Measurements from ENCODE around the gene LYZL1. TPM values are rescaled to one million over a fixed set of nuclear protein-coding genes. Genes with fewer than 3 reads are reported as not detected.

The LYZL1 gene
- total and polyA plus RNA-seq, 2 donors (not counting 1 experiment from before 2014, with no cell fraction given) = not detected

- peaks cover 3% of the 10 kb centered on the region for H3K27me3 ChIP-seq (ENCODE audit: control insufficient read depth, insufficient read depth, low read length)
Measured at GRCh38 chr10:29326299-29326698, 37.4 kb downstream of the LYZL1 start.

DNA sequence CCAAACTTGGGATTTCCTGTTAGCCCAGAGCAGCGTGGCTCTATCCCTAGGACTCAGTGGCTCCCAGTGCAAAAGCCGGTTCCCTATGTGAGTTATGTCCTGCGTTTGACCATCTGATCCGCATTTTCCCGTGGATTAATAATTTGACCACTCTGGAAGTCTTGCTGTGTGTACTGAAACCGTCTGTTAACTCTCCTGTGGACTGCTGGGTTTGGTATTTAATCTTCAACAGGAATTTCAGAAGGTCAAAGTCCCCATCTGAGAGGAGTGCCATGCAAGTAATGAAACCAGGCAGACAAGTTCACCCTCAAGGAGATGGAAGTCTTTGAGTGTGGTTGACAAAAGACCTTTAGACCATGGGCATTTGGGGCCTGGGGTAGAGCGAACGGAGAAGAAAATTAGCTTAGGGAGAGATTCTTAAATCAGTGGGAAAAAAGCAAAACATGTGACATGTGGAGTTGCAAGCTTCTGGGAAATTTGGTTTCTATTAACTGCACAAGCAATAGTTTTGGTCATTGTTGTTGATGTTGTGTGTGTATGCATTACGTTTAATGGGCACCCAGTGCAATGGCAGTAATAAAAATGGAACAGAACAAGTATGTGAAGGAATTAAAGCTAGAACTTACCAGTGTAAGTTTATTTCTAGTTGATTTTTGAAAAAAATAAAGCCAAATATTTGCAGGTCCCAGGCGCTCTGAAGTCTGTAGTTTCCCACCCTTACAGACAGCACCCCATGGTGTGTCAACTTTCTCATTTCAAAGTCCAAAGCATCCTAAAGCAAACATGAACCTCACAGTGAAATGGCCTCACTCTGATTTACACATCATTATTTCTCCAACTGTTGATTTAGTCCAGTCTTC is 38.2 kb downstream of the LYZL1 start:
- Histone ChIP-seq H3K4me1 (ENCODE audit: control insufficient read depth, extremely low read depth, insufficient read depth, low read length) (no peaks in the 10 kb centered on the region), H3K4me2 (ENCODE audit: extremely low read depth, insufficient read depth, low read length) (no peak overlapping the region), H3K9me3 (ENCODE audit: control insufficient read depth, insufficient read depth, low read depth, low read length) (no peaks in the 10 kb centered on the region), H3K4me3 (replicated peaks in 1 of 4; ENCODE audit: control extremely low read depth in 1 of 4, insufficient read depth in 1 of 4, low read depth in 3 of 4, low read length in 4 of 4) (no peak overlapping the region), H3K27me3 (ENCODE audit: control insufficient read depth, insufficient read depth, low read length) (peaks cover 3% of the 10 kb centered on the region), H2AFZ (ENCODE audit: low read length) (no peak overlapping the region), H4K20me1 (ENCODE audit: control insufficient read depth, extremely low read depth, insufficient read depth, low read length) (no peaks in the 10 kb centered on the region), H3K27ac (ENCODE audit: insufficient read depth, low read length) (no peak overlapping the region), H3K79me2 (ENCODE audit: control insufficient read depth, insufficient read depth, low read length) (no peaks in the 10 kb centered on the region), H3K36me3 (ENCODE audit: control insufficient read depth, insufficient read depth, low read length) (no peaks in the 10 kb centered on the region), H3K9ac (ENCODE audit: insufficient read depth, low read length) (no peak overlapping the region)
- TF ChIP-seq, protein P1, sequence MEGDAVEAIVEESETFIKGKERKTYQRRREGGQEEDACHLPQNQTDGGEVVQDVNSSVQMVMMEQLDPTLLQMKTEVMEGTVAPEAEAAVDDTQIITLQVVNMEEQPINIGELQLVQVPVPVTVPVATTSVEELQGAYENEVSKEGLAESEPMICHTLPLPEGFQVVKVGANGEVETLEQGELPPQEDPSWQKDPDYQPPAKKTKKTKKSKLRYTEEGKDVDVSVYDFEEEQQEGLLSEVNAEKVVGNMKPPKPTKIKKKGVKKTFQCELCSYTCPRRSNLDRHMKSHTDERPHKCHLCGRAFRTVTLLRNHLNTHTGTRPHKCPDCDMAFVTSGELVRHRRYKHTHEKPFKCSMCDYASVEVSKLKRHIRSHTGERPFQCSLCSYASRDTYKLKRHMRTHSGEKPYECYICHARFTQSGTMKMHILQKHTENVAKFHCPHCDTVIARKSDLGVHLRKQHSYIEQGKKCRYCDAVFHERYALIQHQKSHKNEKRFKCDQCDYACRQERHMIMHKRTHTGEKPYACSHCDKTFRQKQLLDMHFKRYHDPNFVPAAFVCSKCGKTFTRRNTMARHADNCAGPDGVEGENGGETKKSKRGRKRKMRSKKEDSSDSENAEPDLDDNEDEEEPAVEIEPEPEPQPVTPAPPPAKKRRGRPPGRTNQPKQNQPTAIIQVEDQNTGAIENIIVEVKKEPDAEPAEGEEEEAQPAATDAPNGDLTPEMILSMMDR (conservative IDR thresholded peaks at IDR 0.05 in 1 of 2, IDR thresholded peaks at IDR 0.05 in 1 of 2; ENCODE audit: low read depth in 1 of 2, low read length in 2 of 2) = no peak
- no peak for TF ChIP-seq EZH2 (IDR thresholded peaks at IDR 0.05; ENCODE audit: low read length, missing control alignments)
- no peak for DNase-seq (ENCODE audit: low read depth in 2 of 2)

More at GRCh38 chr10:29326299-29326698, 37.4 kb downstream of the LYZL1 start:
- Histone ChIP-seq H3K4me2 (ENCODE audit: extremely low read depth, insufficient read depth, low read length) (no peak overlapping the region), H2AFZ (ENCODE audit: low read length) (no peak overlapping the region), H3K27ac (ENCODE audit: insufficient read depth, low read length) (no peak overlapping the region), H3K79me2 (ENCODE audit: control insufficient read depth, insufficient read depth, low read length) (no peaks in the 10 kb centered on the region), H3K9ac (ENCODE audit: insufficient read depth, low read length) (no peak overlapping the region), H3K36me3 (ENCODE audit: control insufficient read depth, insufficient read depth, low read length) (no peaks in the 10 kb centered on the region), H3K4me1 (ENCODE audit: control insufficient read depth, extremely low read depth, insufficient read depth, low read length) (no peaks in the 10 kb centered on the region), H3K9me3 (ENCODE audit: control insufficient read depth, insufficient read depth, low read depth, low read length) (no peaks in the 10 kb centered on the region), H3K4me3 (replicated peaks in 1 of 4; ENCODE audit: control extremely low read depth in 1 of 4, insufficient read depth in 1 of 4, low read depth in 3 of 4, low read length in 4 of 4) (no peak overlapping the region), H4K20me1 (ENCODE audit: control insufficient read depth, extremely low read depth, insufficient read depth, low read length) (no peaks in the 10 kb centered on the region)
- no peak for DNase-seq (ENCODE audit: low read depth in 2 of 2)
- TF ChIP-seq, protein P1 (conservative IDR thresholded peaks at IDR 0.05 in 1 of 2, IDR thresholded peaks at IDR 0.05 in 1 of 2; ENCODE audit: low read depth in 1 of 2, low read length in 2 of 2) = no peak
- TF ChIP-seq EZH2 (IDR thresholded peaks at IDR 0.05; ENCODE audit: low read length, missing control alignments) = no peak

DNA sequence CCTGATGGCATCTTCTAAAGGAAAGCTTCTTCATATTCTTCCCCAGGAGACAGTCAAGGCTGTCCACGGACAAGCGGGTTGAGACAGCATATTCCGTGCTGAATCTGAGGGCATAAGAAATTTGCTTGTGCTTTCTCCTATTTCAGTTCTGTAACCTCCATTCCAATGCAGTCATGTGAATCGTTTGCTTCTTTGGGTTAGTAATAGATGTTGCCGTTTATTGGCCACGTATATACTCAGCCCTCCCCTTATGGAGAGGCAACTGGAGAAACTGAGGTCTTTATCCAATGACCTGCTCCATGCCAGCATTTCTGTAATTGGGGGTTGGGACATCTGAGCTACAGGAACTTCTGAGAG is 38.9 kb downstream of the LYZL1 start:
- no peaks in the 10 kb centered on the region for H3K4me1 ChIP-seq (ENCODE audit: control insufficient read depth, extremely low read depth, insufficient read depth, low read length)
- TF ChIP-seq EZH2 (IDR thresholded peaks at IDR 0.05; ENCODE audit: low read length, missing control alignments) = no peak
- TF ChIP-seq, protein P1 (conservative IDR thresholded peaks at IDR 0.05 in 1 of 2, IDR thresholded peaks at IDR 0.05 in 1 of 2; ENCODE audit: low read depth in 1 of 2, low read length in 2 of 2) = no peak
- H3K4me3 ChIP-seq (replicated peaks in 1 of 4; ENCODE audit: control extremely low read depth in 1 of 4, insufficient read depth in 1 of 4, low read depth in 3 of 4, low read length in 4 of 4) = no peak overlapping the region
- H3K36me3 ChIP-seq (ENCODE audit: control insufficient read depth, insufficient read depth, low read length) = no peaks in the 10 kb centered on the region
- H3K9me3 ChIP-seq (ENCODE audit: control insufficient read depth, insufficient read depth, low read depth, low read length) = no peaks in the 10 kb centered on the region
- H3K4me2 ChIP-seq (ENCODE audit: extremely low read depth, insufficient read depth, low read length) = no peak overlapping the region
- H4K20me1 ChIP-seq (ENCODE audit: control insufficient read depth, extremely low read depth, insufficient read depth, low read length) = no peaks in the 10 kb centered on the region
- H3K9ac ChIP-seq (ENCODE audit: insufficient read depth, low read length) = no peak overlapping the region
- H3K79me2 ChIP-seq (ENCODE audit: control insufficient read depth, insufficient read depth, low read length) = no peaks in the 10 kb centered on the region
- H3K27ac ChIP-seq (ENCODE audit: insufficient read depth, low read length) = no peak overlapping the region
- no peak overlapping the region for H2AFZ ChIP-seq (ENCODE audit: low read length)
- no peak for DNase-seq (ENCODE audit: low read depth in 2 of 2)
- peaks cover 3% of the 10 kb centered on the region for H3K27me3 ChIP-seq (ENCODE audit: control insufficient read depth, insufficient read depth, low read length)
